Fibroblast of villous mesenchyme (primary cell): ENCODE measurements around the gene RAD52. TPM values are rescaled to one million over a fixed set of nuclear protein-coding genes. Genes with fewer than 3 reads are reported as not detected.

Source experiments
- DNase-seq: peaks from one replicate; pipeline ENCODE4 v3.0.0-alpha.2; 2010; ENCODE audit warnings: low read depth
- H3K4me3 ChIP-seq: 2 replicates; pipeline ENCODE4 v1.5.1; 2011; ENCODE audit warnings: low read depth, mild to moderate bottlenecking, low read length
- CTCF ChIP-seq: IDR thresholded peaks from 2 replicates; pipeline ENCODE4 v1.5.1; 2012; ENCODE audit warnings: low read depth, mild to moderate bottlenecking, low read length; ENCODE audit not compliant: insufficient read depth
- total RNA-seq: library from RNA; depleted of rRNA; stranded (reverse); fragments of >200 nt; gene quantifications from 2 replicates; pipeline ENCODE4 v1.2.3, GENCODE V29; 2012

Gene RAD52
- total RNA-seq, 1 donor = 15.1 TPM

DNA sequence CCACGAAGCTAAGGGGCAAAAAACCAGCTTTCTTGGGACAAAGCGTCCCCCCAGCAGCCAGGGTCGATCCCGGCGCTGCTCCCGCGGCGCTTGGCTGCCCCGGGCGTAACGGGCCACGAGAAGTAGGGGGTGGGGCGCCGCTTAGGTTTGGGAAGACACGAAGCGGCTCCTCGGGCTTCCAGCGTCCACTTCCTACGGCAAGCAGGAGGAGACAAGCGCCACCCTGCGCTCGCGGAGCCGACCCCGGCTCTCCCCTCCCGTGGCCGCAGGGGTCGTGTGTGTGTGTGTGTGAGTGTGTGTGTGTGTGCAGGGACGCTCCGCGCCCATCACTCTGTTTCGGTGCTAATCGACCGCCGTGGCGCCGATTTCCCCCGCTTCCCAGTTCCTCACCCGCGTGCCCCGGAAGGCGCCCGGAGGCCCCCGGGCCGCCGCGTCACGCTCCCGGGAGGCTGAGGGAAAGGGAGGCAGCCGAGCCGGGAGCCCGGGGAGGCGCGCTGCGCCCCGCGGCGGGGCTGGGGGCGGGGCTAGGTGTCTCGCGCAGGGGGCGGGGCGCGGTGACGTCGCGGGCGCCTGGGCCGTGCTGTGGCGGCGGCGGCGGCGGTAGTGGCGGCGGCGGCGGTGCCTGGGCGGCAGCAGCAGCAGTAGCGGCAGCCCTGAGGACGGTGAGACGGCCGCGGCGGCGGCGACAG lies 41.3 kb upstream of the RAD52 start, which contains the start of gene ERC1:
Gene ERC1 (plus strand): TSS at position 563 of the 689 bp plus-strand sequence. CDS start 36,681 bp downstream, outside the sequence.
- no peak for TF ChIP-seq CTCF
- H3K4me3 ChIP-seq = peak within 1 kb of the TSS; percentile 79
- DNase-seq = peak; percentile 93

DNA sequence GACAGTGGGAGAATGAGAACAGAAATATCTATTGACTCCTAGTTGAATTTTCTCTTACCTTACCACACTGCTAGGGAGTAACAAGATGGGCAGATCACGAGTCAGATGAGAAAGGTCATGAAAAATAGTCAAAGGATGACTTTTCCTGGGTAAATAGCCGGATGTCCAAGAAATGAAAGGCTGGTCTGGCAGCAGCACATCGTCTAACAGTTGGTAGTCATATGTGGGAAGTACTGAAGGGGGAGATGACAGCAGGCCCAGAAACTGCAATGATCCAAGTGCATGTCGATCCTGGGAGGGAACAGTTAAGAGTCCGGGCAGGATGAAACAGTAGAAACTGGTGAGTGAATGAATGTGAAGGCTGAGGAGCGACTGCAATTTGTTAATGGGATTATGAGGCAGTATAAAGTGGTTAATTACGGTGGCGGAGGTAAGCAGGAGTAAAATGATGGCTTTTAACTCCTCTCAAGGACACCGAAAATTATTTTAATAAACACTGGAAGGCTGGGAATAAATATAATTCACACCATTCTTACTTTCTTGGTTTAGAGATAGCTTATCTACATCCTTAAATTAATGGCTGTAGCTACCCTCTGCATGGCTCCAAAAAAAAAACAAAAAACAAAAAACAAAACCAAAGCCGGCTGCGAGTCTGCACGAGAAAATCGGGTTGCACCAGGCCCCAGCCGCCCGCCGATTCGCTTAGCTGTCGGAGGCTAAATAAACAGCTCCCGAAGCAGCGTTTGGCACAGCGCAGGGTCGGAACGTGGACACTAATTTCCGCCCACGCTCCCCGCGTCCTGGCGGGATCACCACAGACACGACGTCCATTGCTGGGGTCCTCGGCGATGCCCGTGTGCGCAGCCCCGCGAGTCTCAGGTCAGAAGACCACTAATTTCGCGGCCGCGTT lies 40.5 kb upstream of the RAD52 start:
- TF ChIP-seq CTCF = peak; percentile 18
- peak; percentile 73 for DNase-seq

DNA sequence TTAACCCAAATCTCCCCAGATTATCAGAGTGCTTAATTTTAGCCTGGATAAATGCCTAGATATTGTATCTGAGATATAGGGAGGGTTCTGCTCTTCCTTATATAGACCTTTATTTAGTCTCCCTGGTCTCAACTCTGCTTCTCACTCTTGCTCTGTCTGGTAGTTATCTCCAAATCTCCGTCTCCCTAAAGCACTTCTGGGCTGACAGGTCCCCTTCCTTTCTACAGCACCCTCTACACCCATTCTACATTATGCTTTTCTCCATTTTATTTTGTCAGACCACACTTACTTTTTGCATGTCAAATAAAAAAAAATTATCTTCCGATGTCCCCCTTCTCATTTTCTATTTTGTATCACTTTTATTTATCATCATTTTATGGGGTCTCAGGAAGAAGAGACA lies 39.6 kb upstream of the RAD52 start:
- no peak for TF ChIP-seq CTCF
- peak overlapping the region; percentile 71 for H3K4me3 ChIP-seq
- DNase-seq = no peak

More for the DNA sequence above, 40.5 kb upstream of the RAD52 start:
- peak overlapping the region; percentile 71 for H3K4me3 ChIP-seq

DNA sequence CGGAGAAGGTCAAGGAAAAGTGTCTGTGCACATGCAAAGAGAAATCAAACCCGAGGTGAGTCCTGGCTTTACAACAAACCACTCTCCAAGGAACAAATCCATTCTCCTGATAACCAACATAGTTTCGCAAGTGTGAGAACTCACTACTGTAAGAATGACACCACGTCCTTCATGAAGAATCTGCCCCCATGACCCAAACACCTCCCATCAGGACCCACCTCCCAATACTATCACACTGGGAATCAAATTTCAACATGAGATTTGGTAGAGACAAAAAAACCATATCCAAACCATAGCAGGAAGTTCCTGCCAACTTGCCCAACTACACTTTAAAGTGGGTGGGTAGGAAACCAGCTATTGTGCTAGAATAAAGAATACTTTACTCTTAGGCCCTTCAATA lies 39.2 kb upstream of the RAD52 start:
- TF ChIP-seq CTCF = no peak
- no peak overlapping the region for H3K4me3 ChIP-seq
- DNase-seq = peak; percentile 30

GRCh38 chr12:981961-982360 lies 32.5 kb upstream of the RAD52 start:
- no peak for TF ChIP-seq CTCF
- H3K4me3 ChIP-seq = no peak overlapping the region
- DNase-seq = peak; percentile 52

- no peak overlapping the region for H3K4me3 ChIP-seq
- DNase-seq = no peak
- TF ChIP-seq CTCF = no peak
Observed at GRCh38 chr12:981176-981828, 31.8 kb upstream of the RAD52 start.
